Measurements from ENCODE around the gene WWC2.
A peak's percentile ranks its signal among the peaks of the same experiment; 100 is the strongest.

Gene WWC2

GRCh38 chr4:183163135-183163534, 64.1 kb downstream of the WWC2 start:
- Histone ChIP-seq H3K27ac (ENCODE audit: extremely low read depth, low read depth, low read length) (no peak overlapping the region), H3K4me1 (ENCODE audit: control insufficient read depth, insufficient read depth, low read length) (no peaks in the 10 kb centered on the region; the same call in 1 of the 2 replicates), H3K4me3 (ENCODE audit: low read depth, low read length) (no peak overlapping the region), H3K36me3 (ENCODE audit: control insufficient read depth in 2 of 2, insufficient read depth in 1 of 2, low read length in 2 of 2) (no peaks in the 10 kb centered on the region), H3K9me3 (ENCODE audit: control insufficient read depth, insufficient read depth, low read depth, low read length) (no peaks in the 10 kb centered on the region)
- ChIA-PET POLR2A (interaction anchor here (1.0 kb wide), 1 partner anchor 66 kb away, joined by 3 read pairs; no protein-coding TSS in a partner anchor), CTCF (interaction anchor here (0.6 kb wide), 1 partner anchor 858 kb away, joined by 3 read pairs; no protein-coding TSS in a partner anchor)
- TF ChIP-seq OSR2 (tag by site-specific recombination; IDR thresholded peaks at IDR 0.05), result 0 out of 2 replicates have a peak, but pooled peaks have one; percentile 18
- TF ChIP-seq ZNF600 (tag by site-specific recombination; IDR thresholded peaks at IDR 0.05), result 0 out of 2 replicates have a peak, but pooled peaks have one; percentile 16
- no peak for TF ChIP-seq ZFHX2 (tag by site-specific recombination; conservative IDR thresholded peaks at IDR 0.05)

- H3K36me3 ChIP-seq (ENCODE audit: control insufficient read depth in 2 of 2, insufficient read depth in 1 of 2, low read length in 2 of 2), result no peaks in the 10 kb centered on the region
- H3K4me3 ChIP-seq (ENCODE audit: low read depth, low read length), result no peak overlapping the region
- no peaks in the 10 kb centered on the region for H3K9me3 ChIP-seq (ENCODE audit: control insufficient read depth, insufficient read depth, low read depth, low read length)
- no peaks in the 10 kb centered on the region; the same call in 1 of the 2 replicates for H3K4me1 ChIP-seq (ENCODE audit: control insufficient read depth, insufficient read depth, low read length)
- no peak overlapping the region for H3K27ac ChIP-seq (ENCODE audit: extremely low read depth, low read depth, low read length)
- TF ChIP-seq ZNF184 (tag by site-specific recombination; IDR thresholded peaks at IDR 0.05) (no peak), ZNF830 (tag by site-specific recombination; IDR thresholded peaks at IDR 0.05; ENCODE audit: low read depth) (no peak), ZNF530 (tag by site-specific recombination; IDR thresholded peaks at IDR 0.05; ENCODE audit: low read depth) (no peak), ZNF518A (tag by site-specific recombination; conservative IDR thresholded peaks at IDR 0.05; ENCODE audit: low read depth) (no peak), KLF10 (tag by site-specific recombination; IDR thresholded peaks at IDR 0.05) (no peak), ZNF548 (tag by site-specific recombination; IDR thresholded peaks at IDR 0.05) (no peak)
- POLR2A ChIA-PET, result no interaction called here
- CTCF ChIA-PET, result no interaction called here
Observed at GRCh38 chr4:183164963-183165362, 65.9 kb downstream of the WWC2 start.

GRCh38 chr4:183165376-183165775, 66.3 kb downstream of the WWC2 start:
- no peak overlapping the region for H3K27ac ChIP-seq (ENCODE audit: extremely low read depth, low read depth, low read length)
- no peaks in the 10 kb centered on the region; the same call in 1 of the 2 replicates for H3K4me1 ChIP-seq (ENCODE audit: control insufficient read depth, insufficient read depth, low read length)
- no peak overlapping the region for H3K4me3 ChIP-seq (ENCODE audit: low read depth, low read length)
- TF ChIP-seq BCL11A (tag by site-specific recombination; IDR thresholded peaks at IDR 0.05; ENCODE audit: low read depth), result no peak
- TF ChIP-seq ZNF404 (tag by site-specific recombination; IDR thresholded peaks at IDR 0.05), result no peak
- TF ChIP-seq ZSCAN30 (tag by site-specific recombination; IDR thresholded peaks at IDR 0.05), result no peak
- no peaks in the 10 kb centered on the region for H3K36me3 ChIP-seq (ENCODE audit: control insufficient read depth in 2 of 2, insufficient read depth in 1 of 2, low read length in 2 of 2)
- no peaks in the 10 kb centered on the region for H3K9me3 ChIP-seq (ENCODE audit: control insufficient read depth, insufficient read depth, low read depth, low read length)
- POLR2A ChIA-PET, result no interaction called here
- CTCF ChIA-PET, result no interaction called here

GRCh38 chr4:183170894-183171293, 71.8 kb downstream of the WWC2 start:
- TF ChIP-seq ZNF488 (tag by site-specific recombination; IDR thresholded peaks at IDR 0.05) (no peak), REST (tag by site-specific recombination; IDR thresholded peaks at IDR 0.05) (no peak), PRDM1 (tag by site-specific recombination; IDR thresholded peaks at IDR 0.05) (no peak), ZNF639 (tag by site-specific recombination; IDR thresholded peaks at IDR 0.05) (no peak), ZNF366 (tag by site-specific recombination; conservative IDR thresholded peaks at IDR 0.05) (no peak), ZSCAN16 (tag by site-specific recombination; IDR thresholded peaks at IDR 0.05) (no peak)
- CTCF ChIA-PET, result interaction anchor here (1.1 kb wide), 1 partner anchor 85 kb away, joined by 5 read pairs; no protein-coding TSS in a partner anchor
- H3K36me3 ChIP-seq (ENCODE audit: control insufficient read depth in 2 of 2, insufficient read depth in 1 of 2, low read length in 2 of 2), result no peaks in the 10 kb centered on the region
- peaks cover 22% of the 10 kb centered on the region for H3K4me1 ChIP-seq (ENCODE audit: control insufficient read depth, insufficient read depth, low read length)
- no peak overlapping the region for H3K27ac ChIP-seq (ENCODE audit: extremely low read depth, low read depth, low read length)
- POLR2A ChIA-PET, result no interaction called here
- no peaks in the 10 kb centered on the region for H3K9me3 ChIP-seq (ENCODE audit: control insufficient read depth, insufficient read depth, low read depth, low read length)
- no peak overlapping the region for H3K4me3 ChIP-seq (ENCODE audit: low read depth, low read length)
